GM12875 (cell line): ENCODE results near the gene RPS6KA2.

Experiments used
- H3K4me3 ChIP-seq: one replicate; pipeline ENCODE4 v1.5.1; 2011; ENCODE audit warnings: low read depth, low read length, control low read depth
- TF ChIP-seq, protein P1 (sequence below): IDR thresholded peaks from 2 replicates; pipeline ENCODE4 v1.5.1; 2011; ENCODE audit warnings: low read depth, mild to moderate bottlenecking, control low read depth, inconsistent platforms, low read length, moderate library complexity, borderline replicate concordance; ENCODE audit not compliant: insufficient read depth

The RPS6KA2 gene

DNA sequence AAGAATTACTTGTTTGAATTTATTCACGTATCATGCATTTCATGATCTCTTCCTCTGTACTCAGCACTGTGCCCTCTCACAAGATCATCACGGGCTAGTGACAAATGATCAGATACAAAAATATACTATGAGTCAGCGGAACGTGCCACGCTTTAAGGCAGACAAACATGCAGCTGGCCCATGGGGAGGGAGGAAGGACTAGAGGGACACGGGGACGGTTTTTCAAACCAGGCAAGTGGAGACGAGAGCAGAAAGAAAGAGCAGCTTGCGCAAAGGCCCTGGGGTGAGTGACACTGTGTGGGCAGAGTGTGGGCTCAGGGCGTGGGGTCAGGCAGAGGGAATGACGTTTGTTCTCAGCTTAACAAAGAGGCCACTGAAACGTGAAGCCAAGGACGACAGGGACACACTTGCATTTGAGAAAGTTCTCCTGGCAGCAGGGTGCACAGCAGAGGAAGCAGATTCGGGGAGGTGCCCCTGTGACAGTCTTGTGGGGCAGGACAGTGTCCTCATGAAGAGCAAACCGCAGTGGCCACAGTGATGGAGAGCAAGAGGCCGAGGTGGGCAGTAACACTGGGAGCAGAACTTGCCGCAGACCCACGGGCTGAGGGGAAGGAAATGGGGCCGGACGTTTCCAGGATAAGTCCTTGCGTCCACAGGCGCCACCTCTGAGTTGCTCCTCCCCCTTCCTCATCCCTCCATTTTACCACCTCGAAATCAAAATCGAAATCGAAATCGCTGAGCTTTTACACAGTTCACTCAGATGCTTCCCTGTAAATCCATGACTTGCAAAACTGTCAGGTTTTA is 6.9 kb upstream of the RPS6KA2 start:
- H3K4me3 ChIP-seq: no peak overlapping the region
- TF ChIP-seq, protein P1, sequence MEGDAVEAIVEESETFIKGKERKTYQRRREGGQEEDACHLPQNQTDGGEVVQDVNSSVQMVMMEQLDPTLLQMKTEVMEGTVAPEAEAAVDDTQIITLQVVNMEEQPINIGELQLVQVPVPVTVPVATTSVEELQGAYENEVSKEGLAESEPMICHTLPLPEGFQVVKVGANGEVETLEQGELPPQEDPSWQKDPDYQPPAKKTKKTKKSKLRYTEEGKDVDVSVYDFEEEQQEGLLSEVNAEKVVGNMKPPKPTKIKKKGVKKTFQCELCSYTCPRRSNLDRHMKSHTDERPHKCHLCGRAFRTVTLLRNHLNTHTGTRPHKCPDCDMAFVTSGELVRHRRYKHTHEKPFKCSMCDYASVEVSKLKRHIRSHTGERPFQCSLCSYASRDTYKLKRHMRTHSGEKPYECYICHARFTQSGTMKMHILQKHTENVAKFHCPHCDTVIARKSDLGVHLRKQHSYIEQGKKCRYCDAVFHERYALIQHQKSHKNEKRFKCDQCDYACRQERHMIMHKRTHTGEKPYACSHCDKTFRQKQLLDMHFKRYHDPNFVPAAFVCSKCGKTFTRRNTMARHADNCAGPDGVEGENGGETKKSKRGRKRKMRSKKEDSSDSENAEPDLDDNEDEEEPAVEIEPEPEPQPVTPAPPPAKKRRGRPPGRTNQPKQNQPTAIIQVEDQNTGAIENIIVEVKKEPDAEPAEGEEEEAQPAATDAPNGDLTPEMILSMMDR: no peak

DNA sequence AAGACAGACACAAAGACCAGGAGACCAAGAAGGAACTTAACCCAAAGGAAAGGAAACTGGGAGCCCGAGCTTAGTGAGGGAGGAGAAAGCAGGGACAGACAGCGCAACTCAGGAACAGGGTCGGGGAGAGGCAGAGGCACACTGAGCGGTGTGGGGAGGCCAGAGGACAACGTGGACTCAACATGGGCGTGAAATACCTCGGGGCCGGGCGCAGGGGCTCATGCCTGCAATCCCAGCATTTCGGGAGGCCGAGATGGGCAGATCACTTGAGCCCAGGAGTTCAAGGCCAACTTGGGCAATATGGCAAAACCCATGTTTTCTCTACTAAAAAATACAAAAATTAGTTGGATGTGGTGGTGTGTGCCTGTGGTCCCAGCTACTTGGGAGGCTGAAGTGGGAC is 5.7 kb upstream of the RPS6KA2 start:
- H3K4me3 ChIP-seq: no peak overlapping the region
- TF ChIP-seq, protein P1: no peak

DNA sequence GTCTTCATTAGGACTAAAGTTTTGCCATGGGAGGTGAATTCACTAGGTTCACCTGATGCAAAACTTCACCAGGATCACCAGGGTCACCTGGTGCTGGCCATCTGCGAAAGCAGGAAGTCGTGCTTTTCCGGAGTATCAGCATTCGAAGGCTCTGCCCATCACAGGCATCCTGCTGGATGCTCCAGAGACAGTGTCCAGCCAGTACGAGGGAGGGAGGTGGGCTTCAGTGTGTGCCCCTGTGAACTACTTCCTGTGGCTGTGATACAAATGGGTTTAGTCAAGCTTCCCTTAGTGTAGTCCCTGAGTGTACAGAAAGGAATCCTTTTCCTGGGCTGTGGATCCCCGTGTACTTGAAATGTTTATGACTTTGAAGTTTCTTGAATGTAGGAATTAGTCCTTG is 3.4 kb upstream of the RPS6KA2 start:
- TF ChIP-seq, protein P1: no peak

DNA sequence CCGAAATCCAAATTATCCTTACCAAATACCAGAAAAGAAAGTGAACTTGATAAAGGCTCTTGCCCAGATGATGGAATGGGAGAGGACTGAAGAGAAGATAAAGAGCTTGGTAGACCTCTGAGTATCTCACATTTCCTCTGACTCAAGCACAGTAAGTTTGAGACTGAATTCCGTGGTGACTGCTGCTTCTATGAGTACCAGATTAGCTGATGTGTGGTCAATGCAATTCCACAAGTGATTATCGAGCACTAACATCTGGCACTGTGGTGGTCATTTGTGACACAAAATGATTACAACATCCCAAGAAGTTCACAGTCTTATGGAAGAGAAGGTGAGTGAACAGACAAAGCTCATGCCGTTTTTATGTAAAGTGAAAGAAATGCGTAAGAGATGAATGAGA is 2.6 kb upstream of the RPS6KA2 start:
- no peak overlapping the region for H3K4me3 ChIP-seq
- TF ChIP-seq, protein P1: no peak

More for the DNA sequence above, 3.4 kb upstream of the RPS6KA2 start:
- H3K4me3 ChIP-seq: no peak overlapping the region

DNA sequence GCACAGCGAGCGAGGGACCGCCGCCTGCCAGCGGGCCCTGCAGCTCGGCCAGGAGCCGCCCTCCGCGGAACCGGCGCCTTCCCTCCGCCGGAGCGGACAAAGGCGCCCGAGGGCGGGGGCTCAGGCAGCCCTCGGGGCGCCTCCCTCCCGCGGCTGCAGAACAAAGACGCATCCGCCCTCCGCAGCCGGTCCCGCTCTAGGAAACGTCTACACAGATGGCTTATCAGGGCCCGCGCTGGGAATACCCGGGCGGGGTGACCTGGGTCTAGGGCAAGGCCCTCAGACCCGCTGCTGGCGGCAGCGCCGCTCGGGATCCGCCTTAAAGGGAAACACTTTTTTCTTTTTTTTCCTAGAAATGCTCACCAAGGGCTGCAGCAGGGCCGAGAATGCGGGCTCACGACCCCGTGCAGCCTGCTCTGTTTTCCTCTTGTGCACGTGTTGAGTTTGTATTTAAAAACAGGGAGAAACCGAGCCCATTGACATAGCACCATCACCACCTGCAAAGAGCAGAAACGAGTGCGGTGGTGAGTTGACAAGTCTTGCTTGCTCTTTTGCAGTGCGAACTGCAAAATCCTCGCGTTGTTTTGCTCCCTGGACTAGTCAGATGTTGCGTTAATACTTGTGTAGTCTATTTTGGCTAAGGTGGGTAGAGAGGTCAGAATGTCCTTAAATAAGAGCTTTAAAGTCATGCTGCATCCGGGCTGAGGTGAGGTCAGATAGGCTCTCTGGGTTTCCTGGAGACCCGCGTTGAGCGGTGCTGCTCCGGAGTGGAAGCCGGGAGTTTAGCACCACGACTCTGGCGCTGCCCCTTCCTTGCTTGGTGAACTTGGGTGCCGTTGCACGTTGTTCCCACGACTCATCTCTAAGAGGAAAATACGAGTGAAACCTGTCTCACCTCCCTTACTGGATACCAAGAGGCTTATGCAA is 1.1 kb upstream of the RPS6KA2 start:
- H3K4me3 ChIP-seq: peak overlapping the region; percentile 46
- TF ChIP-seq, protein P1: no peak

DNA sequence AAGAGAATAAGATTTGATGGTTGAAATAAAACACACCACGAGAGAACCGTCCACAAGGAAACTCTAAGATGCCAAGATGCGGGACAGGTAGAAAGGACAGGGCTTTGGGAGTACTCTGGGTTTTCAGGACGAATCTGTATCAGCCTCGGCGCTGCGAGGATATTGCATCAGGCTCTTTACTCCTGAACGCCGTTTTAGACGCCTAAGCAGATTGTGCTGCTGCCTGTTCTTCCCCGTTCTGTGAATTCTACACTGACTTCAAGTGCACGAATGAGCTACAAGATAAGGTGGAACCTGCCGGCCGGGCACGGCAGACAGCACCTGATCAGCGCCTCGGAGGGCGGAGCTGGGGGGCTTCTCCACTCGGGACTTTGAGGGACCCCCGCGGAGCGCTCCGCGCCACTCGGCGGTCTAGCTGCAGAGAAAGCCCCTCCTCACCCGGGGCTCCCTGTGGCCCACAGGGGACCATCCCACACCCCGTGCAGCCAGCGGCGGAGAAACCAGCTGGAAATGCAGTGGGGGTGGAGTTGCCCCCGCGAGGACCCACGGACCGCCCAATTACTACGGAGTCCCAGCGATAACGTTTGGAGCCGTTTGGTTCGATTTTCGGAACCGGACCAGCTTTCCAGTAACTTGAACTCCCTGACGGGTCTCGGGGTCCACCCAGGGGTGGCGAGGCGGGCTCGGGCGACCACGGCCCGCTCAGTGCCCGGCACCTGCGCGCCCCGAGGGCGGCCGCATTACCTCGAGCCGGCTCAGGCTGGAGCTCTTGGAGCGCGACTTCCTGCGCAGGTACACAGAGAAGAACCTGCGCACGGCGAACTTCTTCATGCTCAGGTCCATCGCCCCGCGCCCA is 646 bp downstream of the RPS6KA2 start:
- H3K4me3 ChIP-seq: no peak overlapping the region
- TF ChIP-seq, protein P1: no peak
